AG10803 (cell line): ENCODE data around the gene RBM12.
"Not testable (repeated sequence)": the region's sequence is repeated elsewhere in the genome, so short reads cannot be mapped to it uniquely, and the experiment has no call there.

Source experiments
- DNase-seq: peaks from one replicate; pipeline ENCODE4 v3.0.0; 2010; ENCODE audit warnings: low read depth
- H3K4me3 ChIP-seq: 2 replicates; pipeline ENCODE4 v1.5.1; 2011; ENCODE audit warnings: mild to moderate bottlenecking, low read length, control low read depth
- CTCF ChIP-seq: conservative IDR thresholded peaks from 2 replicates; pipeline ENCODE4 v1.5.1; 2011; ENCODE audit warnings: mild to moderate bottlenecking, low read length, control low read depth, inconsistent platforms

RBM12 gene

GRCh38 chr20:35695245-35695749, 30.6 kb upstream of the RBM12 start:
- H3K4me3 ChIP-seq, result no peak overlapping the region
- no peak for DNase-seq
- no peak for TF ChIP-seq CTCF

DNA sequence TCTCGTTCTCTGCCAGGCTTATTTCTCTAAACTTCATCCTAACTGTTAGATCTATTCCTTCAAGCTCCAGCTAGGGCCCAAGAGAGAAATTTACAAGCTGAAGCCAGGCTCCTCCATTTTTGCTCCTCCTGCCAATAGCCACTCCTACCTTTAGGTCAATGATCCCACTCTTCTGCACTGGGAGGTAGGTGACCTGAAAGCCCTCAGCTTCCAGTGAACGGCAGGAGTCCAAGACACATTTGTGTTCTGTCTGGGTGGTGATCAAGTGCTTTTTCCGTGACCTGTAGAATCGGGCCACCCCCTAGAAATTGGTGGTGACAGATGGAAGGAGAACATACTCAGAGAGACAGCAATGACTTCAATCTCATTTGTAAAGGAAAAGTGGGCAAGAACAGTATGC, 25.6 kb upstream of the RBM12 start:
- DNase-seq, result no peak
- H3K4me3 ChIP-seq, result no peak overlapping the region
- TF ChIP-seq CTCF, result no peak

DNA sequence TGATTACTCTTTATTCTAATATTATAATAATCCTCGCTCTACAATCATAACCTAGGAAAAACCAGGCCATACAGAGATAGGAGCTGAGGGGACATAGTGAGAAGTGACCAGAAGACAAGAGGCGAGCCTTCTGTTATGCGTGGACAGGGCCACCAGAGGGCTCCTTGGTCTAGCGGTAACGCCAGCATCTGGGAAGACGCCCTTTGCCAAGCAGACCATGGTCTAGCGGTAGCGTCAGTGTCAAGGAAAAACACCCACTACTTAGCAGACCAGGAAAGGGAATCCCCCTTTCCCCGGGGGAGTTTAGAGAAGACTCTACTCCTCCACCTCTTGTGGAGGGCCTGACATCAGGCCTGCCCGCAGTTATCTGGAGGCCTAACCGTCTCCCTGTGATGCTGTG, 22.2 kb upstream of the RBM12 start:
- not testable (repeated sequence) for H3K4me3 ChIP-seq, DNase-seq
- peak; percentile 26 for TF ChIP-seq CTCF

- not testable (repeated sequence) for H3K4me3 ChIP-seq, DNase-seq
Measured at GRCh38 chr20:35685368-35685767, 20.7 kb upstream of the RBM12 start.

DNA sequence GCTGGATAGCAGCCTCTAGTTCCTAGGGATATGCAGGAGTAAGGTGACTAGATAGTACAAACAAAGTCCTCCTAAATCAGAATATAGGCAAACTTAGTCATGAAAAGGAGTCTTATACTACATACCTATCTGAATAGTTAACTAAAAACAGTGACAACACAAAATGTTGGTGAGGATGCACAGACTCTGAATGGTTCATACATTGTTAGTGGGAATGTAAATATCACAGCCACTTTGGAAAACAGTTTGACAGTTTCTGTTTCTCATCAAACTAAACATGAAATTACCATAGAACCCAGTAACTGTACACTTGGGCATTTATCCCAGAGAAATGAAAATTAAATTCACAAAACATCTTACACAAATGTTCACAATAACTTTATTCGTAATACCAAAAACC, 17.3 kb upstream of the RBM12 start:
- no peak for DNase-seq
- TF ChIP-seq CTCF, result no peak
- H3K4me3 ChIP-seq, result no peak overlapping the region

DNA sequence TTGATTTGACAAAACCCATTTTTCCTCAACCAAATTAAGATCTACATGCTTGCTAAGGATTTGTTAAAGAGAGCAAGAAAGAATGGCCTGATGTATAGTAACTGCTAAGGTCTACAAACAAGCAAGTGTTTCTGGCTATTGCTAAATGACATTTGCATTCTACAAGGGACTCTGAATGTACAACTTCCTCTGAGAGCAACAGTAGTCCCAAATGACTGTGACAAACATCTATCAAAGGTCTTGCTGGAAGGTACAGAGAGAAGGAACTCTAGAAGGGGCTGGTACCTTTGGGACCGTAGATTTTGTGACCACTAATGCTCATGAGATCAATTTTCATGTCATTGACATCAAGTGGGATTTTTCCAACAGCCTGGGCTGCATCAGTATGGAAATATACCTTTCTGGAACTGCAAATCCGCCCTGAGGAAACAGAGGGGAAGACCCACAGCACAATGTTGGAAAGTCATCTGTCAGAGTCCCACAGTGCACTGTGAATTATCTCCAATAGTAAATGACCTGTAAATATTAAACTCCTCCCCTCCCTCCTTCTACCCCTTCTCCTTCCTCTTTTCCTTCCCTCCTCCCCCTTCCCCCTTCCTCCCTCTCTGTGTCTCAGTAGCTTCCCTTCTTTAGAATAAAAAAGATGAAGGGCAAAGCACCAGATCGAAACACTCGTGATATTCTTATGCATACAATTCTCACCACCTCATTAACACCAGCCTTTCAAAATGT, 15.9 kb upstream of the RBM12 start:
- H3K4me3 ChIP-seq, result no peak overlapping the region
- no peak for TF ChIP-seq CTCF
- DNase-seq, result no peak

DNA sequence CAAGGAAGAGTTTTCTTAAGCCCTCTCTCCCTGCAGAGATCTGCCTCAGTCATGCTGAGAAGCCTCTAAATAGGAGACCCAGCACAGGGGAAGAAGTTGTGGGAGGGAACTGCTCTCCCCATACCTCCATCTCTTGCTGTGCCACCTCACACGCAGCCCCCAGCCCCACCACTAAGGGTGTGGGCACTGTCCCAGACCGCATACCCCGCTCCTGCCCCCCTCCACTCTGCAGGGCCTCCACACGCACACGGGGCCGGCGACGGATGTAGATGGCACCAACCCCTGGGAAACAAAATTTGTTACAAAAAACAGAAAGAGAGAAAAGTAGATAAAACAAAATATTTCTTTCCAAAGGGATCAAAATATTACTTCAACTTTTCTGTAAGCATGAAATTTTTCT, 10.2 kb upstream of the RBM12 start:
- TF ChIP-seq CTCF, result no peak
- no peak overlapping the region for H3K4me3 ChIP-seq
- DNase-seq, result no peak
